ENCODE results near the gene RAB37.

DNA sequence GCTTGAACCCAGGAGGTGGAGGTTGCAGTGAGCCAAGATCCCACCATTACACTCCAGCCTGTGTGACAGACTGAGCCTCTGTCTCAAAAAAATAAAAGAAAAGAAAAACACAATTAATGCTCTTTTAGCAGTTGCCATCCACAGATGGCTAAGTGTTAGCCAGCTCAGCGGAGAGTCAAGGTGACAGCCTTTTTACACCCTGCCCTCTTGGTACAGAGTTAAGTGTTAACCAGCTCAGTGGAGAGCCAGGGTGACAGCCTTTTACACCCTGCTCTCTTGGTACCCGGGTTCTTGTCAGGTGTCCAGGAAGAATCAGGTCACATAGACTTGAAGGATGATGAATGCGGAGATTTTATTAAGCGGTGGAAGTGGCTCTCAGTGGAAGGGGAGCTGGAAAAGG lies 16.6 kb upstream of the RAB37 start:
- TF ChIP-seq POLR2A (IDR thresholded peaks at IDR 0.05; ENCODE audit: extremely low read depth, insufficient read length) (no peak), CTCF (IDR thresholded peaks at IDR 0.05; ENCODE audit: low read depth, low read length) (no peak), MYC (IDR thresholded peaks at IDR 0.05; ENCODE audit: low read depth, low read length) (no peak), MAX (IDR thresholded peaks at IDR 0.05; ENCODE audit: low read depth, low read length) (no peak)

All from NB4 (cell line).